ENCODE measurements around the gene ARL3. TPM values are rescaled to one million over a fixed set of nuclear protein-coding genes. Genes with fewer than 3 reads are reported as not detected.

Gene ARL3
- total and polyA plus RNA-seq, 12 donors = 5.0 to 17.8 (median 13.6) TPM

DNA sequence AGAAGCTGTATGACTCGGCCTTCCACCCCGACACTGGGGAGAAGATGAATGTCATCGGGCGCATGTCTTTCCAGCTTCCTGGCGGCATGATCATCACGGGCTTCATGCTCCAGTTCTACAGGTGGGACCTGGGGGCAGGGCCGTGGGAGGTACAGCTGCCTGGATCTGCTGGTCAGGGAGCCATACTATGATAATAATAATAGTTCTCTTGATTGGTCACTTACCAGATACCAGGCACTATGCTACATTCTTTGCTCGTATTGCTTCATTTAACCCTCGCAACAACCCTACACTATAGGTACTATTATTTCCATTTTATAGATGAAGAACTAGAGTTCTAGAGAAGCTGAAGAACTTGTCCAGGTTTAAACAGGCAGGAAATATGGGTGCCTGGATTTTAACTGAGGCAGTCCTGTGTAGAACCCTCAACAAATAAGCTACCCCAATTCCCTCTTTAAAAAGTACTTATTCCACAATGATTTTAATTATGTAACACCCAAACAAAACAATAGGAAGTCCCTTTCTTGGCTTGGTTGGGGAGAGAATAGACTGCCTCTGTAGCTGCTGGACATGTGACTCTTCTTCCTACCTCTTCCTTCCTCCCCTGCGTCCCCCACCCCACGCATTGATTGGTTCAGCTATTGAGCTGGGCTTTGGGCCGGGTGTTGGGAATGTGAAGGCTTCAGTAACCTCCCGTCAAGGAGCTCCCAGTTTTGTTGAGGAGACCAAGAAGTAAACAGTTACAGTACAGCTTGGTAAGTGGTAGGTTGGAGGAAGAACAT is 13.0 kb upstream of the ARL3 start:
- Histone ChIP-seq H3K36me3 (peaks cover 0 to 19% (median 0%) of the 10 kb centered on the region in 9 donors), H3K27me3 (no peaks in the 10 kb centered on the region), H3K27ac (peak overlapping the region in 5 of 10 donors; percentile 39 to 64 (median 43)), H3K4me1 (peaks cover 0 to 29% (median 6%) of the 10 kb centered on the region in 9 donors), H3K4me3 (peak overlapping the region in 3 of 10 donors; percentile 10 to 27 (median 20)), H3K9me3 (no peaks in the 10 kb centered on the region)
- DNase-seq (peak in 1 of 2 donors; percentile 23), ATAC-seq (peak in 2 of 8 donors; percentile 36 to 46)
- WGBS, 2 donors = 66 to 68% methylated on average over 13 of the region's 13 CpGs
- TF ChIP-seq, protein P1, sequence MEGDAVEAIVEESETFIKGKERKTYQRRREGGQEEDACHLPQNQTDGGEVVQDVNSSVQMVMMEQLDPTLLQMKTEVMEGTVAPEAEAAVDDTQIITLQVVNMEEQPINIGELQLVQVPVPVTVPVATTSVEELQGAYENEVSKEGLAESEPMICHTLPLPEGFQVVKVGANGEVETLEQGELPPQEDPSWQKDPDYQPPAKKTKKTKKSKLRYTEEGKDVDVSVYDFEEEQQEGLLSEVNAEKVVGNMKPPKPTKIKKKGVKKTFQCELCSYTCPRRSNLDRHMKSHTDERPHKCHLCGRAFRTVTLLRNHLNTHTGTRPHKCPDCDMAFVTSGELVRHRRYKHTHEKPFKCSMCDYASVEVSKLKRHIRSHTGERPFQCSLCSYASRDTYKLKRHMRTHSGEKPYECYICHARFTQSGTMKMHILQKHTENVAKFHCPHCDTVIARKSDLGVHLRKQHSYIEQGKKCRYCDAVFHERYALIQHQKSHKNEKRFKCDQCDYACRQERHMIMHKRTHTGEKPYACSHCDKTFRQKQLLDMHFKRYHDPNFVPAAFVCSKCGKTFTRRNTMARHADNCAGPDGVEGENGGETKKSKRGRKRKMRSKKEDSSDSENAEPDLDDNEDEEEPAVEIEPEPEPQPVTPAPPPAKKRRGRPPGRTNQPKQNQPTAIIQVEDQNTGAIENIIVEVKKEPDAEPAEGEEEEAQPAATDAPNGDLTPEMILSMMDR (IDR thresholded peaks at IDR 0.05) = no peak
- intact Hi-C loops (cut with DNase I) = loop anchor here in 8 of 10 donors (5.0 to 10.0 kb wide), 9 partner anchors 105 to 528 kb away; partner anchors contain the start of genes CYP17A1 (in 3 of the 8) and RPEL1 (in 2 of the 8)

DNA sequence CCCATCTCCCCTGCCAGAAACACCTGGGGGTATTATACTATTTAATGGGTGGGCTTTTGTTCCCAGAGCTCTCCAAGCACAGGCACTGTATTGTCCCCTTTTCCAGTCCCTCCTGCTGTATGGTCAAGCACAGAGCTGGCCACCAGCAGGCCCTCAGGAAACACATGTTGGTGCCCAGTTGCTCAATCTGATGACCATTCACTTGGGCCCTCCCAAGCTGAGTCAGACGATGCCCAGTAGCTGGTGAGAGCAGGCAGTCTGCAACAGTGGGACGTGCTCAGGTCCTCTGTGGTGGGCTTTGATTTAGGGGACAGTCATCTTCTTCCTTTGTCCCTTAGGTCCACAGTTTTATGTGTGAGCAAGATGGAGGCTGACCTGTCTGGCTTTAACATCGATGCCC is 12.1 kb upstream of the ARL3 start:
- WGBS, 2 donors = 62 to 65% methylated on average over 3 of the region's 3 CpGs
- peaks cover 0 to 16% (median 0%) of the 10 kb centered on the region in 9 donors for H3K36me3 ChIP-seq
- no peak overlapping the region for H3K4me3 ChIP-seq
- TF ChIP-seq, protein P1 (IDR thresholded peaks at IDR 0.05) = no peak
- peak in 1 of 8 donors; percentile 32 for ATAC-seq
- no peak for DNase-seq
- peak overlapping the region in 1 of 10 donors; percentile 64 for H3K27ac ChIP-seq
- H3K27me3 ChIP-seq = no peaks in the 10 kb centered on the region
- H3K4me1 ChIP-seq = peaks cover 0 to 29% (median 6%) of the 10 kb centered on the region in 9 donors
- intact Hi-C loops (cut with DNase I) = loop anchor here in 8 of 10 donors (5.0 to 10.0 kb wide), 9 partner anchors 106 to 529 kb away; partner anchors contain the start of genes CYP17A1 (in 3 of the 8) and RPEL1 (in 2 of the 8)
- H3K9me3 ChIP-seq = no peaks in the 10 kb centered on the region

DNA sequence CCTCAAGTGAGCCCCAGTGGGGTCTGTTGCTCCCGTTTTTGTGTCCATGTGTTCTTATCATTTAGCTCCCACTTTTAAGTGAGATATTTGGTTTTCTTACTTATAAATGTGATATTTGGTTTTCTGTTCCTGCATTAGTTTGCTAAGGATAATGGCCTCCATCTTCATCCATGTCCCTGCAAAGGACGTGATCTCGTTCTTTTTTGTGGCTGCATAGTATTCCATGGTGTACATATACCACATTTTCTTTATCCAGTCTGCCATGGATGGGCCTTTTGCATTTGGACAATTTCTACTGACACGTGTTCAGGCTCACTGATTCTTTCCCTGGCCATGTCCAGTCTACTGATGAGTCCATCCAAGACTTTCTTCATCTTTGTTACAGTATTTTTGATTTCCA is 9.8 kb upstream of the ARL3 start:
- H3K9me3 ChIP-seq = no peaks in the 10 kb centered on the region
- peaks cover 0 to 27% (median 2%) of the 10 kb centered on the region in 9 donors for H3K4me1 ChIP-seq
- WGBS, 2 donors = 97% methylated on average over 4 of the region's 4 CpGs
- TF ChIP-seq, protein P1 (IDR thresholded peaks at IDR 0.05) = no peak
- H3K27me3 ChIP-seq = no peaks in the 10 kb centered on the region
- H3K27ac ChIP-seq = no peak overlapping the region
- intact Hi-C loops (cut with DNase I) = loop anchor here in 6 of 10 donors (10.0 kb wide), 4 partner anchors 341 to 531 kb away; partner anchors contain the start of gene RPEL1 (in 1 of the 6)
- no peak overlapping the region for H3K4me3 ChIP-seq
- DNase-seq = no peak
- ATAC-seq = no peak
- peaks cover 0 to 16% (median 0%) of the 10 kb centered on the region in 9 donors for H3K36me3 ChIP-seq

DNA sequence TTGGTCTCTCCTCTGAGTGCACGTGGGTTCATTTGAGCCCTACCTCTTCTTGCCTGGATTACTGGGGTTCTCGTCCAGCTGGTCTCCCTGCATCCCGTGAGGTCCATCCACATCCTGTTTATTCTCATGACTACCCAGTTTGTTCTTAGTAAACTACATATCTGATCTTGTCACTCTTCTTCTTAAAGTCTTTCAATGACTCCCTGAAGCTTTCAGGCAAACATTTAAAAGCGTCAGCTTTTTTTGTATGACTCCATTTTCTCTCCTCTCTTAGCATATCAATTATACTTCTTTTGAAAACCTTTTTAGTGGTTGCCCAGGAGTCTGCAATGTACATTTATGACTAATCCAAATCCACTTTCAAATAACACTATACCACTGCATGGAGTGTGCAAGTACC is 7.8 kb upstream of the ARL3 start:
- WGBS, 2 donors = 73% methylated on average over 4 of the region's 4 CpGs
- no peak for DNase-seq
- intact Hi-C loops (cut with DNase I) = loop anchor here in 6 of 10 donors (10.0 kb wide), 4 partner anchors 343 to 533 kb away; partner anchors contain the start of gene RPEL1 (in 1 of the 6)
- H3K27ac ChIP-seq = no peak overlapping the region
- peaks cover 3 to 28% (median 15%) of the 10 kb centered on the region in 9 donors for H3K4me1 ChIP-seq
- H3K4me3 ChIP-seq = no peak overlapping the region
- H3K36me3 ChIP-seq = peaks cover 0 to 5% (median 0%) of the 10 kb centered on the region in 9 donors
- TF ChIP-seq, protein P1 (IDR thresholded peaks at IDR 0.05) = no peak
- H3K9me3 ChIP-seq = no peaks in the 10 kb centered on the region
- no peak for ATAC-seq
- no peaks in the 10 kb centered on the region for H3K27me3 ChIP-seq

Data from heart right ventricle (tissue), 16 donors.